K562 (cell line): ENCODE measurements around the gene DPH2. TPM values are rescaled to one million over a fixed set of nuclear protein-coding genes. Genes with fewer than 3 reads are reported as not detected.

Experiments used
- ATAC-seq: fragments of 200-7000 bp; cut with Tn5 transposase; 3 replicates; pipeline ENCODE4 v1.9.1; 2020; ENCODE audit warnings: moderate library complexity
- BruUV-seq: library from RNA; stranded (reverse); fragments of 400-500 nt; replicated peaks from 2 replicates; lab custom pipeline; 2021; lab: Mats Ljungman, UMichigan
- CTCF ChIA-PET: fragments of 300-600 bp; formaldehyde crosslinking; extraction: SDS; loops from one replicate; lab custom pipeline; 2021; ENCODE audit warnings: low intra/inter-chr PET ratio; lab: Yijun Ruan, JAX
- POLR2A ChIA-PET: fragments of 300-600, 350-650 bp; sonication (Branson Sonifier 250); formaldehyde crosslinking; extraction: SDS; loops from one replicate; lab custom pipeline; 2021; ENCODE audit warnings: antibody characterized with exemption, inconsistent platforms; lab: Yijun Ruan, JAX
- DNase-seq, 4 experiments: peaks; one replicate each; pipeline versions ENCODE4 v3.0.0 to v3.0.0-alpha.2; 2011 to 2018; ENCODE audit warnings: low spot score in 3 of 4, mixed read lengths in 3 of 4; ENCODE audit errors: extremely low read depth in 1 of 4
- FAIRE-seq: peaks from 2 replicates; lab custom pipeline; 2011; peaks lifted over from hg19 to GRCh38; lab: Jason Lieb, UNC
- H2AFZ ChIP-seq: 2 replicates; pipeline ENCODE4 v1.6.0; 2011; ENCODE audit warnings: low read depth, low read length, control low read depth, inconsistent platforms
- H3K27ac ChIP-seq: fragments of 200-600 bp; 3 replicates; pipeline ENCODE4 v1.8.0; 2011; ENCODE audit warnings: low read depth, mild to moderate bottlenecking, control low read depth, inconsistent platforms, low read length, moderate library complexity, mixed read lengths; ENCODE audit errors: extremely low read depth
- H3K27me3 ChIP-seq, 2 experiments: fragments of 300-600 bp in 1 of 2; 2 replicates in 1 of 2; 3 replicates in 1 of 2; pipeline versions ENCODE4 v1.6.0 to v1.8.0; 2011; ENCODE audit warnings: inconsistent platforms in 2 of 2, low read length in 2 of 2, mild to moderate bottlenecking in 1 of 2, mixed read lengths in 1 of 2, moderate library complexity in 1 of 2; ENCODE audit not compliant: control insufficient read depth in 2 of 2, insufficient read depth in 2 of 2
- H3K36me3 ChIP-seq: fragments of 300-600 bp; 3 replicates; pipeline ENCODE4 v1.8.0; 2011; ENCODE audit warnings: mild to moderate bottlenecking, low read length, inconsistent platforms; ENCODE audit not compliant: control insufficient read depth, insufficient read depth
- H3K4me1 ChIP-seq, 2 experiments: fragments of 200-600 bp in 1 of 2; replicated peaks in 1 of 2; 2 replicates in 1 of 2; 3 replicates in 1 of 2; pipeline versions ENCODE4 v1.5.1 to v1.8.0; 2011; ENCODE audit warnings: inconsistent platforms in 2 of 2, low read length in 2 of 2, mild to moderate bottlenecking in 1 of 2, mixed read lengths in 1 of 2, moderate library complexity in 1 of 2; ENCODE audit not compliant: control insufficient read depth in 2 of 2, insufficient read depth in 2 of 2
- H3K4me2 ChIP-seq: 2 replicates; pipeline ENCODE4 v1.6.1; 2011; ENCODE audit warnings: low read length, control low read depth, inconsistent platforms, mixed read lengths; ENCODE audit not compliant: insufficient read depth
- H3K4me3 ChIP-seq: fragments of 200-600 bp; sonication (generic), shearing (Covaris generic); 2 replicates; pipeline ENCODE4 v1.5.1; 2016; ENCODE audit warnings: control low read depth, inconsistent platforms
- H3K79me2 ChIP-seq: fragments of 200-600 bp; 3 replicates; pipeline ENCODE4 v1.8.0; 2011; ENCODE audit warnings: low read length, inconsistent platforms; ENCODE audit not compliant: control insufficient read depth, insufficient read depth
- H3K9ac ChIP-seq, 2 experiments: 2 replicates each; pipeline versions ENCODE4 v1.6.0 to v1.6.1; 2011; ENCODE audit warnings: low read depth in 2 of 2, low read length in 2 of 2, control low read depth in 1 of 2, inconsistent platforms in 1 of 2, mild to moderate bottlenecking in 1 of 2, mixed read lengths in 1 of 2; ENCODE audit not compliant: insufficient read depth in 1 of 2
- H3K9me1 ChIP-seq: one replicate; pipeline ENCODE4 v1.6.0; 2011; ENCODE audit warnings: inconsistent platforms, mild to moderate bottlenecking, low read length, moderate library complexity; ENCODE audit not compliant: control insufficient read depth, insufficient read depth
- H3K9me3 ChIP-seq: replicated peaks from 2 replicates; pipeline ENCODE4 v1.5.1; 2011; ENCODE audit warnings: low read depth, low read length, inconsistent platforms; ENCODE audit not compliant: control insufficient read depth, insufficient read depth
- H4K20me1 ChIP-seq: replicated peaks from 2 replicates; pipeline ENCODE4 v1.6.1; 2011; ENCODE audit warnings: low read length, inconsistent platforms, mixed read lengths; ENCODE audit not compliant: control insufficient read depth, insufficient read depth
- ERF ChIP-seq: fragments of 450-650 bp; formaldehyde crosslinking; IDR thresholded peaks from 2 replicates; pipeline ENCODE4 v1.4.0; 2020; ENCODE audit warnings: mild to moderate bottlenecking, mixed read lengths
- GABPB1 ChIP-seq: sonication (generic); formaldehyde crosslinking; IDR thresholded peaks from 2 replicates; pipeline ENCODE4 v1.8.0; 2022; ENCODE audit warnings: mild to moderate bottlenecking, missing genetic modification reagents
- HCFC1 ChIP-seq: IDR thresholded peaks from 2 replicates; pipeline ENCODE4 v1.6.1; 2012; ENCODE audit warnings: low read depth, low read length, improper control_type of control experiment
- MLLT1 ChIP-seq, 2 experiments: fragments of 450-650 bp; IDR thresholded peaks; 2 replicates each; pipeline ENCODE4 v1.6.1; 2016
- POLR2G ChIP-seq: fragments of 200-400 bp; formaldehyde crosslinking; IDR thresholded peaks from 2 replicates; pipeline ENCODE4 v1.6.1; 2017; ENCODE audit warnings: low read depth, mild to moderate bottlenecking, antibody characterized with exemption, low read length, moderate library complexity
- SRSF3 ChIP-seq: fragments of 200-400 bp; formaldehyde crosslinking; IDR thresholded peaks from 2 replicates; pipeline ENCODE4 v1.6.1; 2016; ENCODE audit warnings: mild to moderate bottlenecking, low read length, moderate library complexity; ENCODE audit not compliant: insufficient read depth
- ZNF785 ChIP-seq: fragments of 250-450 bp; sonication (Bioruptor Pico); IDR thresholded peaks from 2 replicates; pipeline ENCODE4 v1.4.0; 2020; ENCODE audit warnings: mild to moderate bottlenecking
- whole genome bisulfite sequencing: fragments of 100-300 bp; shearing (Covaris generic); methylation state at CpG from one replicate; pipeline ENCODE4 v1.1.6; 2016; ENCODE audit warnings: low coverage, mixed read lengths; ENCODE audit not compliant: insufficient coverage; ENCODE audit errors: missing lambda C conversion rate; 5-methylcytosine and 5-hydroxymethylcytosine counted together
- in situ Hi-C: fragments of 300-500 bp; cut with MboI; formaldehyde crosslinking; loops from 4 replicates; pipeline ENCODE4 v1.15.0; 2018; ENCODE audit warnings: inconsistent platforms, mixed read lengths
- intact Hi-C: fragments of 100-400 bp; cut with micrococcal nuclease; formaldehyde crosslinking; loops from 2 replicates; pipeline ENCODE4 v1.14.2; 2022
- polyA plus RNA-seq, 8 experiments: library from polyadenylated mRNA; depleted of rRNA in 4 of 8; stranded (reverse) in 5 of 8; unstranded in 3 of 8; fragments of >200 nt; fragmentation: Nextera tagmentation in 2 of 8; fragmentation: Illumina TruSeq in 1 of 8; extraction: Ambion mirVana in 2 of 8; extraction: Trizol in 1 of 8; gene quantifications; 2 replicates each; pipeline versions ENCODE4 v1.2.1 to v1.2.3, GENCODE V29; 2011 to 2014; ENCODE audit warnings: inconsistent platforms in 1 of 8, missing spikeins in 1 of 8
- total RNA-seq, 7 experiments: library from RNA; depleted of rRNA in 6 of 7; stranded (reverse); fragments of >200 nt in 6 of 7; fragmentation: Illumina TruSeq in 2 of 7; extraction: Trizol in 2 of 7; gene quantifications; 2 replicates each; pipeline versions ENCODE4 v1.2.1 to v1.2.3, GENCODE V29; 2011 to 2021; ENCODE audit warnings: low replicate concordance in 1 of 7

Gene DPH2
- total and polyA plus RNA-seq, 9 of the 15 experiments (the other 6 are each of a cell fraction or from before 2014, with no cell fraction given), result 17.9 to 94.1 (median 68.1) TPM

GRCh38 chr1:43996733-43997115, 26.9 kb downstream of the DPH2 start:
- no TSS peak for BruUV-seq
- TF ChIP-seq HCFC1, result no peak
- TF ChIP-seq ERF (CRISPR knock-in tag), result no peak
- TF ChIP-seq MLLT1 (IDR thresholded peaks at IDR 0.05), result no peak
- 0 out of 2 replicates have a peak, but pooled peaks have one; percentile 11 for TF ChIP-seq POLR2G
- TF ChIP-seq SRSF3, result no peak
- no peak for TF ChIP-seq ZNF785 (CRISPR knock-in tag)
- no peak for TF ChIP-seq GABPB1 (CRISPR knock-in tag)
- Histone ChIP-seq H2AFZ (no peak overlapping the region), H3K9me1 (peaks cover 5% of the 10 kb centered on the region), H3K4me2 (no peak overlapping the region), H3K27ac (no peak overlapping the region), H3K79me2 (no peaks in the 10 kb centered on the region), H3K36me3 (no peaks in the 10 kb centered on the region), H3K9me3 (no peaks in the 10 kb centered on the region), H3K4me1 (peaks cover 8 to 67% of the 10 kb centered on the region in 2 experiments; a peak in 4 of 5 replicates), H3K9ac (peak overlapping the region in 1 of 2 experiments; percentile 38; a peak in 2 of 4 replicates), H3K27me3 (no peaks in the 10 kb centered on the region), H4K20me1 (no peaks in the 10 kb centered on the region), H3K4me3 (no peak overlapping the region)
- DNase-seq, result no peak
- in situ Hi-C loops (no loop called here), intact Hi-C loops (loop anchor here (10.0 kb wide), 1 partner anchor 298 kb away; no protein-coding TSS in a partner anchor)
- no peak for FAIRE-seq
- no peak for ATAC-seq
- 75% methylated on average over 6 of the region's 6 CpGs for WGBS
- CTCF ChIA-PET, result no interaction called here
- POLR2A ChIA-PET, result interaction anchor here (0.6 kb wide), 1 partner anchor 107 kb away, joined by 3 read pairs; no protein-coding TSS in a partner anchor
